Activated T-cell treated with anti-CD3 and anti-CD28 coated beads for 1 hour (primary cell): Measurements from ENCODE around the gene ASAP2.

Experiments
- DNase-seq: peaks from one replicate; pipeline ENCODE4 v3.0.0-alpha.2; 2020; ENCODE audit warnings: low read depth

The ASAP2 gene

DNA sequence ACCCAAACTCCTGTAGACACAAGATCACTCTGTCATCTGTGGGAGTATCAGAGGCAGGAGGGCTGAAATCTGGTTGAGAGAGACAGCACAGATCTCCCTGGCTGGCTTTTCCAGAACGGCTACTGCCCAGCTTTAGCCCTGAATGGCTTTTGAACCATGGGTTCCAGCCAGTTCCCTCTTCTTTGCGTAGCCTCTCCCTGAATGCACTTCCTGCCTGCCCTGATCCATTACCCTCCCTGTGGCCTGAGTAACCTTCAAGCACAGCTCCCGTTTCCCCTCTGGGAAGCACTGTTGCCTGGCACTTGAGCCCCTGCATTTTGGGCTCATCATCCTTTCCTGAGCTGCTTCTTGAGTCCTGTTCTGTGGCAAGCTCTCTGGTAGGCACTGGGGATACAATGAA is 68.8 kb downstream of the ASAP2 start:
- DNase-seq: no peak

- DNase-seq: no peak
These were observed 69.5 kb downstream of the ASAP2 start for GRCh38 chr2:9276074-9276473.

GRCh38 chr2:9276901-9277451 is 70.4 kb downstream of the ASAP2 start:
- no peak for DNase-seq

DNA sequence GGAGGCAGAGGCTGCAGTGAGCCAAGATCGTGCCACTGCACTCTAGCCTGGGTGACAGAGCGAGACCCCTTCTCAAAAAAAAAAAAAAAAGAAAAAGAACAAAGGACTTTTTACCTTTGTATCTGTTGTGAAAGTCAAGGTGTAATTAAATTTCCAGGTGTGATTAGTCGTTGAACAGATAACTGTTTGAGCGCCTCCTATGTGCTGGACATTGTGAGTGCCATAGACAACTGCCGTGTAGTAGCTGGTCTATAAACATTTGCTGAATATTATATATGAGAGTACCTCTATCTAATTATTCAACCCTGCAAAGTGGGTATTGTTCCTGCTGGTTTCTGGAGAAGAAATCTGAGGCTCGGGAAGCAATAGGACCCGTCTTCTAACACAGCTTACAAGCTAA is 71.8 kb downstream of the ASAP2 start:
- no peak for DNase-seq

GRCh38 chr2:9279426-9279825 is 72.8 kb downstream of the ASAP2 start:
- no peak for DNase-seq

GRCh38 chr2:9280224-9280623 is 73.6 kb downstream of the ASAP2 start:
- no peak for DNase-seq

GRCh38 chr2:9281145-9281544 is 74.5 kb downstream of the ASAP2 start:
- DNase-seq: no peak

GRCh38 chr2:9282128-9283112 is 75.8 kb downstream of the ASAP2 start:
- DNase-seq: no peak

DNA sequence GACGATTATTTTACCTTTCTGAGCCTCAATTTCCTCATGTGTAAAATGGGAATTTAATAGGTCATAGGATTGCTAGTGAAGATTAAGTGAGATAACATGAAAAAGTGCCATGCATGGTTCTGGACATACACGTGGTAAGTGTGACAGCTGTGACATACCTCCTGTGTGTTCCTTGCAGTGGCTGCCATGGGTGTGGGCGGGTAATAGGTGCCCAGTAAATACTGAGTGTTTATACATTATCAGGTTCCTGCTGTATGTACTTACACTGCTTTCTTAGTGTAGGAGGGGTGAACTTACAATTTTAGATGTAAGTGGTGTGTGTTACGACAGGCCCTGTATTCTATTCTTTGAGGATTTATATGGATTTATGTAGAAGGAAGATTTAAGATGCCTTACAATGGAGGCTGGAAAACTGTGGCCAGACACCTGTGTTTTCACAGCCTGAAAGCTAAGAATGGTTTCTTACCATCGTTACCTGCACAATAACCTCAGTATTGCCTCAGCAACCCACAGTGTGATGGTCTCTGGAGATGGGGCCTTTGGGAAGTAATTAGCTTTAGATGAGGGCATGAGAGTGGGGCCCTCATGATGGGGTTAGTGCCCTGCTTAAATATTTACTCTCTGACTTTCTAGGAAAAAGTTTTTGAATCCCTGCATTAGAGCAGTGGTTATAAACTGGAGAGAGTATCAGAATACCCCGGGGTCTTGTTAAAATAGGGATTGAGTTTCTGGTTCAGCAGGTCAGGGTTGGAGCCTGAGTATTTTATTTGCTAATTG is 78.1 kb downstream of the ASAP2 start:
- DNase-seq: no peak

- no peak for DNase-seq
These were observed 78.8 kb downstream of the ASAP2 start for GRCh38 chr2:9285385-9285920.

GRCh38 chr2:9285921-9286320 is 79.3 kb downstream of the ASAP2 start:
- DNase-seq: no peak

GRCh38 chr2:9286554-9287399 is 80.2 kb downstream of the ASAP2 start:
- DNase-seq: no peak

- no peak for DNase-seq
These were observed 80.9 kb downstream of the ASAP2 start for GRCh38 chr2:9287400-9288045.

- no peak for DNase-seq
These were observed 81.6 kb downstream of the ASAP2 start for GRCh38 chr2:9288233-9288632.

DNA sequence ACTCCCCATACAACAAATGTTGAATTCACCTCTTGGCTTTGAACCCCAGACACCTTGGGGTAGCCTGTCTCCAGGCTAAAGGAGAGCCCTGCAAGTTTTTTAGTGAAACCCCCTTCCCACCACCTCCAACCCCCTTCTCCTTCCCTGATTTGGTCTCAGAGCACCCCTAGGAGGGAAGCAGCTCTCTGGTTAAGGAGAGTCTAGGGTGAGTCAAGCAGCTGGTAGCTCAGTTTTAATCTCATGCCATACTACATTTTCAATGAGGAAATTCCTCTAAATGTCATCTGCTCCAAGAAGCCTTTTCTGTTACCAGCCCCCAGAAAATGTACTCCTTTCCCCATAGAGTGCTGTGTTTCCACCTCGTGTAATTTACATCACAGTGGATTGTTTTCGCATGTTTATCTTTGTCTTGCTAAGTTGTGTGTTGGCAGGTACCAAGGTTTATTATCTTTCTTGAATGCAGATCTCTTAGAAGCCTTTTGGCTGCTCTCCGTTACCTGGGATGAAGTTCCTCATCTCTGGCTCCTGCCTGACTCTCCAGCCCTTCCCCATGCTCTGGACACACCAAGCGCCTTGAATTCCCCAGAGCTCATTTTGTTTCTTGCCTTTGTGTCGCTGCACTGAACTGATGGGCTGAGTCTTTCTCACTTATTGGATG is 82.2 kb downstream of the ASAP2 start:
- DNase-seq: no peak

GRCh38 chr2:9291331-9291730 is 84.7 kb downstream of the ASAP2 start:
- no peak for DNase-seq

GRCh38 chr2:9291866-9292265 is 85.3 kb downstream of the ASAP2 start:
- DNase-seq: no peak

GRCh38 chr2:9292426-9292825 is 85.8 kb downstream of the ASAP2 start:
- DNase-seq: no peak

- no peak for DNase-seq
These were observed 88.2 kb downstream of the ASAP2 start for GRCh38 chr2:9294764-9295163.

GRCh38 chr2:9296559-9296958 is 89.9 kb downstream of the ASAP2 start:
- no peak for DNase-seq

DNA sequence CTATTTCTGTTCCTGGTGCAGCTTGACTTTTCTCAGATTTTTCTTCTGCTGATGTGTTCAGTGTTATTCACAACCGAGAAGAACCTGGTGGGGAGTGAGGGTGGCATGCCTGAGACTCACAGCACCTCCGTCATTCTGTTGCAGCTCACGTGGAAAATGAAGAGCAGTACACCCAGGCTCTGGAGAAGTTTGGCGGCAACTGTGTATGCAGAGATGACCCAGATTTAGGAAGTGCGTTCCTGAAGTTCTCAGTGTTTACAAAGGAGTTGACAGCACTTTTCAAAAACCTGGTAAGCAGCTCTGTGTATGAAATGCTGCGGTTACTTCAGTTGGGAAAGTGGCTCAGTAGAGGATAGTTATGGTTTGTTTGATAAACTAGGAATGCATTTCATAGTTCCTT is 90.5 kb downstream of the ASAP2 start:
- DNase-seq: no peak
